NCI-H345 treated with DMSO at 0.1 percent for 48 hours (cell line): ENCODE data around the gene TSPO2.

Experiments used
- DNase-seq: peaks from one replicate; lab custom pipeline; 2025; ENCODE audit not compliant: unreplicated experiment; lab: John Stamatoyannopoulos, UW

The TSPO2 gene

DNA sequence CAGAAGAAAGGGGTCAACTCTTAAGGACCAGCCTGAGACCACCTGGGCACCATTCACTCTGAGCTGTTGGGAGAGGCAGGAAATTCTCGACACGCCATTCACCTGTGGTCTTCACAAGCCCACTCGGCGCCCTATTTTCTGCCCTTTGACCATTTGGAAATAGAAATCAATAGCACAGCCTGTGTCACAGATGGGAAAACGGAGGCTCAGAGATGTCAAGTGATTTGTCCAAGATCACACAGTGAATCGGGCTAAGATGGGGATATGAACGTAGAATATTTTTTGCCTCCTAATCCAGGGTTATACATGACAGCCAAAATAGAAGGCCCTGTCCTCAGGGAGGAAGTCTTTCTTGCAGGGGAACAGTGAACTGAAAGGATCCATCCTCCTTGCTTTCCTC lies 7.7 kb downstream of the TSPO2 start:
- DNase-seq = no peak

DNA sequence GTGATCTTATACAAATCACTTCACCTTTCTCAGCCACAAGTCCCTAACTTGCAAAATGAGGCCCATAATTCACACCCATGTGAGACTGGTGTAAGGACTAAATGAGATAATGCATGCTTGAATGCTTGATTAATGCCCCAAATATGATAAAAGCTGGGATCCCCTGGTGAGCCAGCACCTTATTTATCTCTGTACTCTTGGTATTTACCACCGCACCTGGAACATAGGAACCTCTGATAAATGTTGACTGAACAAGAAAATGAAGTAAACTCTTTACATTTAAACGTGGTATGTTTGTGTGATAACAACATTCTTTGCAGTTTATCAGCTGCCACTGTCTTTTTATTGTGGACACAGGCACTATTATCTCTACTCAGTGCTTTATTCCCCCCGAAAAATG lies 8.3 kb downstream of the TSPO2 start:
- DNase-seq = no peak

DNA sequence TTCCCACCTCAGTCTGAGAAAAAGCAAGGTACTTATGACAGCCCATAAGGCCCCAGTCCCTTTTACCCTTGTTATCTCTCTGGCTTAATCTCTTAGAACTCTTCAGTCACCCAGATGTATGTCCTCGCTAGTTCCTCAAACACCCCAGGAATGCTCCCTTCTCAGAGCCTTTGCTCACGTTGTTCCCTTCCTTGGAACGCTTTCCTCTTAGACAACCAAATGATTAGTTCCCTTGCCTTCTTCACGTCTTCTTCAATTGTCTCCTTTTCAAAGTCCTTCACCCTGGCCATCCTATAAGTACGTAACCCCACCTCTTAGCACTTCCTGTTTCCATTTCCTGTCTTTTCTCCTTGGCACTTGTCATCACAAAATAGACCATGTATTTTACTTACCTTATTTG lies 9.6 kb downstream of the TSPO2 start:
- no peak for DNase-seq

DNA sequence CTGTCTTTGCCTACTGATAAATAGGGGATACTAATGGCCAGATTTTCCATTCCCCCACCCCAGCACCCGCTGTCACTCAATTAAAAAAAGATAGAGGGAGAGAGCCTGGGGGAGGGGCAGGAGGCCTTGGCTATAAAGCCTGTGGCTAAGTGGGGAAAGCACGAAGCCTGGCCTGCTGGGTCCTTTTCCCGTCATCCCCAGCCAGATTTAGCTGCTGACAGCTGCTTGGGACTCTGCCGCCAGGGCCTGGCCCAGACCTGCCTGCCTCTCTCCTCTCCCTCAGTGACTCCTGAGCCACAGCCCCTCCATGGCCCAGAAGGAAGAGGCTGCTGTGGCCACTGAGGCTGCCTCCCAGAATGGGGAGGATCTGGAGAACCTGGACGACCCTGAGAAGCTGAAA lies 10.8 kb downstream of the TSPO2 start, which contains the start of gene APOBEC2:
Gene APOBEC2 (plus strand): TSS at position 162 of the 400 bp plus-strand sequence. CDS start 146 bp downstream, at position 308.
- DNase-seq = no peak

DNA sequence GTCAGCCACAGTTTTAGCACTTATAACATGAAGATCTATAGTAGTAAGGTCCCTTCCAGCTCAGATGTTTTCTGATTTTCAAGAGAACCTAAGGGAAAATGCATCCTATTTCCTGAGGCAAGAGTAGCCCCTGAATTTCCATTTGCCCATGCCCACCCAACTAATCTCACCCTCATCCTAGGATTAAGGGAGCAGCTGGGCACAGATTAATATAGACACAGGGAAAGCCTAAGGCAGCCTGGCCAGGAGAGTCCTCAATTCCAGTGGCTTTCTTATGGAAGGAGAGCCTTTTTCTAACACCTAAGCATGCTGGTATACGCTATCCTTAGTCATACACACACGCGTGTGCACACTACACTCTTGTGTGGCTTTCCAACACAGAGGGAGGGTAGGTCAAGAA lies 12.2 kb downstream of the TSPO2 start:
- DNase-seq = no peak

DNA sequence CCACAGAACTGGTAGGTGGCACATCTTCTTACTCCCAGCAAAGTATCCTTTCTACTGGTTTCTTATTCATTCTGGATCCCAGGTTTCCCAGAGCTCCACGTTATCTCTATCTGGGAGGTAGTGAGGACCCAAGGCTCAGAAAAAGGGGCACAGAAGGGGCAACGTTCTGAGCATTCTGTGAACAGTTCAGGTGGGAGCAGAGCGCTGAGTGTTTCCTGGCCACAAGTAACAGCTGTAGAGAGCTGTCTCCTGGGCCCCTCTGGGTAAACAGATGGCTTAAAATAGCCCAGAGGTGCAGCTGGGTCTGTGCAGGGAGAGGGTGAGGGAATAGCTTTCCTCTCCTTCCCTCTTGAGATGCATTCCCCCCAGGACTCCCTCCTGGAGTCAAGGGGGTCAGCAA lies 12.9 kb downstream of the TSPO2 start:
- DNase-seq = peak; percentile 22

DNA sequence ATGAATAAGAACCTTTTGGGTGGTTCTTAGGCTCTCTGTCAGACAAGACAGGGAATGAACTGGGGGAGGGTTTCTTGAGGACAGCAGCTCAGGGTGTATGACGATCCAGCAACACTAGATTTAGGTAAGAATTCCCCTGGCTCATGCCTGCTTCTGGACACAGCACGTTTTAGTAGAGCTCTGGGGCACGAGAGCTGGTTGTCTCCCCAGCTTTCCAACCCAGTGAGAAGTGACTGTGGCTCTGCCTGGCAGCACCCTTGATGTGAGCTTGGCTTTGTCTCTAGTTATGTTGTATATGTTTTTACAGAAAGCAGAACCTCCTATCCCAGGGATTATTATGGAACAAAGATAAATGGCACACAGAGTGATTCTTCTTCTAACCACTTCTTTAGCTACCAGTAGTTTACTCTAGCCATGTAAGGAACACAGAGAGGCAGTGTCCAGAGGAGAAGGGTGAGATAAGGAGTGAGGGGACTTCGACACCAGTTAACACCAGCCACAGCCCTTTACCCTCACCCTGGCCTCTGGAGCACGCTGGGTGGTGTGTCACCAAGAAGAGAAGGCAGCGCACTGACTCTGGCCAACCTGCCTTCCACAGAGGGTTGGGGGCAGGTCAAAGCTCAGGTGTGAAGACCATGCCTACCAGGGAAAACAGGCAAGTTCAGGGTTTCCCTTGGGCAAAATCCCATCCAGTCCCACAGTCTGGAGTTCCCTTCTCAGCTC lies 14.7 kb downstream of the TSPO2 start:
- no peak for DNase-seq

DNA sequence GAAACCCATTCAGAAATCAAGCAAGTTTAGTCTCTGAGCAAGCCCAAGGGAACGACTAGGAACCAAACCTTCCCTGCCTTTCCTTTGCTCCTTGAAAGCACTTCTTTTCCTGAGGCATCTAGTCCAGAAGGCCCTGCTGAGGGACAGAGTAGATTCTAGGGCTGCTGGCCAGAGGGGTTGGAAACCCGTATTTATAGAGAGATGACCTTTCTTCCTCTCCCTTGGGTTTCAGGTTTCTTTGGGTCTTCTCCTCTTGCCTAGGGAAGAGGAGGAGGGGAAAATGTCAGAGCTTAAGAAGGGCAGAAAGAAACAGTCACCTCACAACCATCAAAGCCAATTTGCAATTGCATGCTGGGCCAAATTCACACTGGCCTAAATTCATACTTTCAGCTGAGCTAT lies 16.5 kb downstream of the TSPO2 start:
- no peak for DNase-seq

DNA sequence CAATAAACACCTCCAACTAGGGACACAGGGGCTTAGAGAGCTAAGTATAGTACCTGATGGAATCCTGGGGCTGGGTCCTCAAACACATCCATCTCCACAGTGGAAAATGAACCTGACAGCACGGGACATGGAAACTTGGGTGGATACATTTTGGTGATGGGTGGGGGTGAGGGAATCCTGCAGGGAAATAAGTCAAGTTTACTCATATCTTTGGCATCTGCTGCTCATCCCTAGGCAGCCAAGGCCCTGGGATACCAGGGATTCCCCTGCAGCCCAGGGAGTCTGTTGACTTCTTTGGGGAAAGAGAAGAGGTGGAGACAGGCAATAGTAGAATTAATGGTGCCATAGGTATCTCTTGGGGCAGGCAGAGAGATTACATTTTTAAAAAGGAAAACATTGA lies 17.3 kb downstream of the TSPO2 start:
- DNase-seq = no peak

DNA sequence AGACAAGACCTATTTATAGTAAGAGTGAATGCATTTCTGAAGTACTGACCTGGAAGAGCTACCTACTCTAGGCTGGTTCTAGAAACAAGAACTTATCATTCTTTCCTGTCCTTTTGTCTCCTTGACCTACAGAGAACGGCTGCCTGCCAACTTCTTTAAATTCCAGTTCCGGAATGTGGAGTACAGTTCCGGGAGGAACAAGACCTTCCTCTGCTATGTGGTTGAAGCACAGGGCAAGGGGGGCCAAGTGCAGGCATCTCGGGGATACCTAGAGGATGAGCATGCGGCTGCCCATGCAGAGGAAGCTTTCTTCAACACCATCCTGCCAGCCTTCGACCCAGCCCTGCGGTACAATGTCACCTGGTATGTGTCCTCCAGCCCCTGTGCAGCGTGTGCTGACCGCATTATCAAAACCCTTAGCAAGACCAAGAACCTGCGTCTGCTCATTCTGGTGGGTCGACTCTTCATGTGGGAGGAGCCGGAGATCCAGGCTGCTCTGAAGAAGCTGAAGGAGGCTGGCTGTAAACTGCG lies 19.0 kb downstream of the TSPO2 start:
- no peak for DNase-seq

DNA sequence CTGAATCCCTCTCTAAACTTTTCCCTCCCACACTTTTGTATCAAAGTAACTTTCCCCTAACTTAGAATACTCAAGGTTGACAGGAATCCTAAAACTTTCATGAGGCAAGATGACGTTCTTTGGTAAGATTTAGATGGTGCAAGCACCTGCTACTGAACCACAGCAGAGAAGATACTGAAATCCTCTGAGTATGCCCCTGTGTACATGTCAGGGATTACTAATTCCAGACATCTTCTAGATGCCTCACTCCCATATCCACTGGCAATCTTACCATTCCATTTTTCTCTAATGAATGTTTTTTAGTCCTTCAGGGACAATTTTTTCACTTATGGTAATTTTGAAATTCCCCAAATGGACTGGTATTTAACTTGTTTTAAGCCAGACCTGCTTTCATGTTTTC lies 19.8 kb downstream of the TSPO2 start:
- no peak for DNase-seq

DNA sequence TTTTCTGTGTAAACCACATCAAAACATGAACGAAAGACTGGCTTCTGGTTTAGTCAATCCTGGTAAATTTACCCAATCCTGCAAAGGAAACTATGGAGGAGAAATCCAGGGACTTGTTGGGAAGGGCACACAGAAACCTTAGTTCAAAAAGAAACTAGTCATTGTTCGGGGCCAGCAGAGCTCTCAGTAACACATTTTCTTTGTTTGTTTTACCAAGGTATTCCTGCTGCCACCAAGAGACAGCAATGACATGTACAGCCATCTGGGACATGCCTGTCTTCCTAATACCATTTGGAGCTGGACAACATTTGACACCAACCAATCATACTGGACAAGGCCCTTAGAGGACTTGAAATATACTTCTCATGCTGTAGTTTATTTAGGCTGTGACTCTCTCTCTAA lies 21.6 kb downstream of the TSPO2 start:
- DNase-seq = no peak

DNA sequence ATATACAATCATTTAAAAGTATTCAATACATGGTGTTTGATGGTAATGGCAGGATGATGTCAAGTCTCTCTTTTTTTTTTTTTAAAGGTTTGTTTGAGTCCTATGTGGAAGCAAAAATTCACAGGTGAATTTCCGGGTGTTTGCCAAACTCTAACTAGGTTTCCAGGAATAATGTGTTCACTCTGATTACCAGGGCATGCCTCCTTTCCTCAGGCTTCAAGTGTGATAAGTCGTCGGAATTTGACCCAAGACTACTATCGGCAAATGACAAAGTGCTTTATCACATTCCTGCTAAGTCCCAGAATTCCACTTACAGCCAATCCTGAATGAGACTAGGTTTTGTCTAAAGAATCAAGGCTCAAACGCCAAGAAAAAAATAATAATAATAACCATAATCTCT lies 22.6 kb downstream of the TSPO2 start:
- no peak for DNase-seq

DNA sequence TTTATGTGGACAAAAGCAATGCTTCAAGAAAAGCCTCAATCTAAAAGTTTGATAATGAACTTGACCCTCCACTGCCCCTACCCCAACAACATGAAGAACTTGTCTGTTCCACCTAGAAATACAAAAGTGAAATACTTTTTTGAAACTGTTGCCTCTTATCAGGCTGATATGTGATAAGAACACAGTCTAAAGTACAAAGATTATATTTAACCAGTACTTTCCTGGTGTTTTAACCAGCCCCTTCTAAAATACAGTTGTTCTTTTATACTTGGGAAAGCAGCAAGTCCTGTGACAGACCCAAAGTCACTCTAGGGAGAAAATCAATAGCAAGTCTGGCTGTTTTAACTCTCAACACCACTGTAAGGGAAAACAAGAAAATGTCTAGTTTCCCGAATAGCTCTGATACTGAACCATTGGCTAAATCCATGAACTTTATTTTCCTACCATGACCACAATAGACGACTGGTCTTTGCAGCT lies 23.3 kb downstream of the TSPO2 start:
- DNase-seq = no peak

DNA sequence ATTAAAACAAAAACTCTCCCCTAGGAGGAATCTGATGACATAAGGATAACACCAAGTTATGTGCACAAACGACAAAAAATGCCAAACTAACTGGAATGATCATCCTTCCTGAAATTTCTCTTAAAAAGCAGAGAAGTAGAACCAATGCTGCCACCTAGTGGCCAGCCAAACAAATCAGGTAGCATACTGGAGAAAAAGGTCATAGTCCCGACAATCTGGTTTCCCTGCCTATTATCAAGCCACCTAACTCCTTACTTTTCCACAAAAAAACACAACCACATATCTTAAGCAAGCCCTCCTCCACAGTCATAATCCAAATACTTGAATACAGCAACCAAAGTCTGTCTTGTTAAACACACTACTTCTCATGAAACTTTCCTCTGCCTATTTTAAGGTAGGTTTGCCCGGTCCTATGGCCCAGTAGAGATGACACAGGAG lies 24.6 kb downstream of the TSPO2 start:
- peak; percentile 42 for DNase-seq

DNA sequence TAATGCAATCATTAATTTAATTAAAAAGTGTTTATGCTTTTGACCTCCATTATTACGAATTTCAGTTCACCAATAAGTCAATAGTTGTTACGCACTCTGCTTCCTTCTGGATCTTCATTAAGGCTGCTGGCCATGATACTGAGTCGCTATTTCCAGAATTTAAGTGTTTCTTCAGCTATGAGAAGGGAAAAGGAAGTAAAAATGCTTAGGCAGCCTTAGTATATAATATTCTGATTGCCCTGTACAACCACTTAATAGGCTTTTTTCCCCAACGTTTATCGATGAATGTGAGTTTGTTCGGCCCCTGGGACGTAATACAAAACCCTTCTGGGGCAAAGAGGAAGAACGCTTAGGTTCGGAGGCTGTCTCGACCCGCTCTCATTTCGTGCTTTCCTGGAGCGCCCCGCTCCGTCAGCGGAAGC lies 29.2 kb downstream of the TSPO2 start:
- DNase-seq = no peak

DNA sequence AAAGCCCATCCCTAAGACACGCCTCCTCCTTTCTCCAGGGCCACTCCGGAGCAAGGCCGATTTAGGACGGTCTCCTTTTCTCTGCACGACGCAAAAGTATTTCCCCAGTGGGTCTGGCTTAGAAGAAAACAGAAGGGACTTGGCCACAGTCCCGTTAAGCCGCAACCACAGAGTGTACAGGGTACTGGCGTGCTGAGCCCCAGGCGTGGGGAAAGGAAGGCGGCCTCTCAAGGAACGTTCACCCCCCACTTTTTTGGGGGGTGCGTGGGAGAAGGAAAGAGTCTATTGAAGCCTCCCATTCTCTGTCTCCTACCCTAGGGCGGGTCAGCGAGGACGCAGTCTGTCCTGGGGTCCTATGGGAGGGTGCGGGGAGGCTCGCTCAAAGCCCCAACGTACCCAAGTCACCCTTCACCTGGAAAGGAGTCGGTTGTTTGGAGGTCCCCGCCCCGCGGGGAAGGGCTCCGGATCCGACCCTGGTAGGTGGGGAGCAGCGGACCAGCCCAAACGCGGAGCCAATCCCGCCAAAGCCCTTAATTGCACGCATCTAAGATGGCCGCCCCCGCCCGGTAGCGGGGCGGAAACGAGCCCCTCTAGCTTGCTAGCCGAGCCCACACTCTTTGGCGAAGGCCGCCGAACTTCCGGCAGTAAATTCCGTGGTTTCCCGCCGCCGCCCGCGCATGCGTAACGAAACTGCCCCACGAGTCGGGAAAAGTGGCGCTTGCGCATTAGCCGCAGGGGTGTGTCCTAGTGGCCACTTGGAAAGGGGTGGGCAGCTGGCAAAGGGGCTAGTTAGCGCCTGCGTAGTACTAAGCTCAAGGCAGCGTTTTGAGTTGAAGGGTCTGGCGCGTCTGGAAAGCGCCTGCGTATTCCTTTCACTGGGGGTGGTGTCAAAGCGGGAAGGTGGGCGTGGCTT lies 29.9 kb downstream of the TSPO2 start, which contains the start of gene OARD1:
Gene OARD1 (minus strand): TSS at position 434 of the 913 bp plus-strand sequence. CDS start 722 bp downstream, outside the sequence.
- DNase-seq = peak; percentile 99

DNA sequence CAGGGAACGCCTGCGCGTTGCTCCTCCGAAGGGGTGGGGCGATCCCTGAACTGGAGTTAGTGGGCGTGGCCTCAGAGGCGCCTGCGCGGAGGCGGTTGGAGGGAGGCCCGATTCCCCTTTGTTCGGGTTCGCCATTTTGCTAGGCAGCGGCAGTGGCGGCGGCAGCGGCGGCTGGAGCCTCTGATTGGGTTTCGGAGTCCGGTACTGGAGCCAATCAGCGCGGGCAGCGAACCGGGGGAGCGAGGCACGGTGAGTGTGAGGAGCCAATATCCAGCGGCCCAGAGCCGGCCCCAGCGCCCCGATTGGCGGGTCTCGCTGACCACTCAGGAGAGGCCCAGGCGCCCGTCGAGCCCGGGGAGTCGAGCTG lies 30.6 kb downstream of the TSPO2 start, which contains the start of gene NFYA:
Gene NFYA (plus strand): TSS at position 139 of the 367 bp plus-strand sequence. CDS start 6,116 bp downstream, outside the sequence.
- no peak for DNase-seq

DNA sequence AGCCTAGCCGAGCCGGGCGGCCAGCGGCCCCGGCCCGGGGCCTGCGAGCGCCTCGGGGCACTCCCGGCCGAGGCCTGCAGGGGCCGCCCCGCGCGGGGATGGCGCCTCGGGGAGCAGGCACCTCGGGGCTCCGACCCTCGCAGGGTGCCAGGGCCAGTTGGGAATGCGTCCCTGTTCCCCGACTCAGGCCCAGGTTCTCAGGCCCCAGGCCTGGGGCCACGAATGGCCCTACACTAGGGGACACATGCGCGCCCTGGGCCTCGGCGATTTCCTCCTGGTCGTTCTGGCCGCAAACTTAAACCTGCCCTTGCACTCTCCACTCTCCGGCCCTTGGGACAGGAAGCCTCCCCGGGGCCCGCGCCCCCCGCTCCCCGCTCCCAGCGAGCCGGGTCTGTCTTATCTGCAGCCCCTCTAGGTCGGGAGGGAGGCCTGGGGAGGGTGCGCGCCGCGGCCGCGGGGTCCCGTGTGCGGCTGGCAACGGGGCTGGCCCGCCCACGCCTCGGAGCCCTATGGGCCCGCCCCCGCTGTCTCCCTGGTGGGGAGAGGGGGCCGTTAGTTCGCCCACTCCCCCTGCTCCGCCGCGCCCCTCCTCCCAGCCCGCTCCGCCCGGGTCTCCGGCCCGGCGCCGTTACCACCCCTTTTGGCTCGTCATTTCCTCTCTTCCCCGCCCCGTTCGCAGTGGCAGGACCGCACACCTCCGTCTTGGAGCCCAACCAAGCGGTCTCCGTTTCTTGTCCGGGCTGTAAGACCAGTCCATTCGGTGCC lies 31.1 kb downstream of the TSPO2 start:
- peak; percentile 32 for DNase-seq

DNA sequence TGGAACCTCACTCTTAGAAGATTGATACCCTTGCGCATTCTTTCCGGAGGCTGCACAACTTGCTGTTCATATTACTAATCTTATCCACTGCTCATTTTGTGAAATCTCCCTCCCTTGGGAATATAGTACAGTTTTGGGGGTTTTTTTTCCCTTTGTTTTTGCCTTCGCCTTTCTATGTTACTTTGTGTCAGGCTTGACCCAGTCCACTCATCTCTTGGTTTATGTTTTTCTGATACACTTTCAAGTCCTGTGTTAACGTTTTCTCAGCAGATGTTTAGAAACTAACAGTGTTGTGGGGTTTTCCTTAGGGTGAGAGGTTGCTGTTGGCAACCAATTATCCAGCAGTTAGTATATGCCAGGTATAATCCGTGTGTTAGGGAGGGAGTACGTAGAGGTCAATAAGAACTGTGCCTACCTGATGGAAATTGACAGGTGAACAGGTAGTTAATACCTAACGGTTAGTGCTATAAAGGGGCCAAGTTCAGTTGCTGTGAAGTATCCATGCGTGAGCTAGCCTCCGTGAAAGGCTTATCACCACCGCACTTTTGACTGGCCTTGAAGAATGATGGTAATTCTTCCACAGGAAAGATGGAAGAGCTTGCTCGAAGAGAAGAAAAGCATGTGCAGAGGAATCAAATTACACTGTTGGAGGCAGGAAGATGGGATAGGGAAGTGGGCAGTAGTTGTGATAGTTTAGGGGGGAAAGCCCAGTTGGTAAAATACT lies 31.9 kb downstream of the TSPO2 start:
- DNase-seq = no peak
